ENCODE measurements around the gene FFAR2. TPM values are rescaled to one million over a fixed set of nuclear protein-coding genes. Genes with fewer than 3 reads are reported as not detected.

FFAR2 gene
- total and polyA plus RNA-seq, 4 donors = 0.25 to 0.84 (median 0.47) TPM

DNA sequence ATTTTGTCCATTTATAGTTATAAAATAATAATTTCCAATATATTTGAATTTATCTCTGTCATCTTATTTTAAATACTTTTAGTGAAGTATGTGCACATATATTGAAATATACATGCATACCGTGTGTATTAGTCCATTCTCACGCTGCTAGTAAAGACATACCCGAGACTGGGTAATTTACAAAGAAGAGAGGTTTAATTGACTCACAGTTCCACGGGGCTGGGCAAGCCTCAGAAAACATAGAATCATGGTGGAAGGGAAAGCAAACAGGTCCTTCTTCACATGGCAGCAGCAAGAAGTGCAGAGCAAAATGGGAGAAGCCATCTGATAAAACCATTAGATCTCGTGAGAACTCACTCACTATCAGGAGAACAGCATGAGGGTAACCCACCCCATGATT lies 37.6 kb upstream of the FFAR2 start:
- H3K9ac ChIP-seq (ENCODE audit: low read depth in 1 of 2, low read length in 2 of 2) = no peak overlapping the region
- H3K9me3 ChIP-seq (ENCODE audit: control insufficient read depth in 4 of 4, low read length in 3 of 4) = no peaks in the 10 kb centered on the region

DNA sequence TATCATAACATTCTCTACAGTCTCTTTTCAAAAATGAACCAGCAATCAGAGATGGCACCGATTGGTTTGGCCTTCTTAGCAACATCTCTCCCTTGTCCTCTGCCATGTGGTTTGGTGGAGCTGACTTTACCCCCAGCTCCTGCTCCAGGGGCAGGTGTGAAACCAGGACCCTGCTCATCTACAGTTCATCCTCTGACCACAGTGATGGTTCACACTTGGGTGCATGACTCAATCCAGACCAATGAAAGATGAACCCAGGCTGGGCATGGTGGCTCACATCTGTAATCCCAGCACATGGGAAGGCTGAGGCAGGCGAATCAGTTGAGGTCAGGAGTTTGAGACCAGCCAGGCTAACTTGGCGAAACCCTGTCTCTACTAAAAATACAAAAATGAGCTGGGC lies 33.6 kb upstream of the FFAR2 start:
- Histone ChIP-seq H3K9ac (ENCODE audit: low read depth in 1 of 2, low read length in 2 of 2) (no peak overlapping the region), H3K9me3 (ENCODE audit: control insufficient read depth in 4 of 4, low read length in 3 of 4) (no peaks in the 10 kb centered on the region), H3K4me3 (ENCODE audit: low read depth in 1 of 3, low read length in 3 of 3) (no peak overlapping the region), H3K27me3 (ENCODE audit: control insufficient read depth in 4 of 4, insufficient read depth in 4 of 4, low read length in 3 of 4) (no peaks in the 10 kb centered on the region), H3K36me3 (ENCODE audit: control insufficient read depth in 4 of 4, insufficient read depth in 3 of 4, low read depth in 1 of 4, low read length in 3 of 4) (no peaks in the 10 kb centered on the region), H3K4me1 (ENCODE audit: control insufficient read depth in 4 of 4, insufficient read depth in 4 of 4, low read length in 3 of 4) (no peaks in the 10 kb centered on the region), H3K27ac (ENCODE audit: low read depth in 1 of 2, low read length in 2 of 2) (no peak overlapping the region)
- WGBS = 92% methylated on average over 3 of the region's 3 CpGs
- no peak for DNase-seq (ENCODE audit: low spot score)
- TF ChIP-seq RAD21 (IDR thresholded peaks at IDR 0.05) (no peak), HNF4G (IDR thresholded peaks at IDR 0.05) (no peak), SP1 (IDR thresholded peaks at IDR 0.05) (no peak), RXRA (IDR thresholded peaks at IDR 0.05) (no peak), EGR1 (IDR thresholded peaks at IDR 0.05; ENCODE audit: low read depth in 2 of 2) (no peak), FOXA2 (IDR thresholded peaks at IDR 0.05) (no peak), FOXA1 (IDR thresholded peaks at IDR 0.05) (no peak), JUND (IDR thresholded peaks at IDR 0.05) (no peak), YY1 (IDR thresholded peaks at IDR 0.05) (no peak)
- TF ChIP-seq, protein P1, sequence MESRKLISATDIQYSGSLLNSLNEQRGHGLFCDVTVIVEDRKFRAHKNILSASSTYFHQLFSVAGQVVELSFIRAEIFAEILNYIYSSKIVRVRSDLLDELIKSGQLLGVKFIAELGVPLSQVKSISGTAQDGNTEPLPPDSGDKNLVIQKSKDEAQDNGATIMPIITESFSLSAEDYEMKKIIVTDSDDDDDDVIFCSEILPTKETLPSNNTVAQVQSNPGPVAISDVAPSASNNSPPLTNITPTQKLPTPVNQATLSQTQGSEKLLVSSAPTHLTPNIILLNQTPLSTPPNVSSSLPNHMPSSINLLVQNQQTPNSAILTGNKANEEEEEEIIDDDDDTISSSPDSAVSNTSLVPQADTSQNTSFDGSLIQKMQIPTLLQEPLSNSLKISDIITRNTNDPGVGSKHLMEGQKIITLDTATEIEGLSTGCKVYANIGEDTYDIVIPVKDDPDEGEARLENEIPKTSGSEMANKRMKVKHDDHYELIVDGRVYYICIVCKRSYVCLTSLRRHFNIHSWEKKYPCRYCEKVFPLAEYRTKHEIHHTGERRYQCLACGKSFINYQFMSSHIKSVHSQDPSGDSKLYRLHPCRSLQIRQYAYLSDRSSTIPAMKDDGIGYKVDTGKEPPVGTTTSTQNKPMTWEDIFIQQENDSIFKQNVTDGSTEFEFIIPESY (IDR thresholded peaks at IDR 0.05) = no peak
- TF ChIP-seq, protein P2, sequence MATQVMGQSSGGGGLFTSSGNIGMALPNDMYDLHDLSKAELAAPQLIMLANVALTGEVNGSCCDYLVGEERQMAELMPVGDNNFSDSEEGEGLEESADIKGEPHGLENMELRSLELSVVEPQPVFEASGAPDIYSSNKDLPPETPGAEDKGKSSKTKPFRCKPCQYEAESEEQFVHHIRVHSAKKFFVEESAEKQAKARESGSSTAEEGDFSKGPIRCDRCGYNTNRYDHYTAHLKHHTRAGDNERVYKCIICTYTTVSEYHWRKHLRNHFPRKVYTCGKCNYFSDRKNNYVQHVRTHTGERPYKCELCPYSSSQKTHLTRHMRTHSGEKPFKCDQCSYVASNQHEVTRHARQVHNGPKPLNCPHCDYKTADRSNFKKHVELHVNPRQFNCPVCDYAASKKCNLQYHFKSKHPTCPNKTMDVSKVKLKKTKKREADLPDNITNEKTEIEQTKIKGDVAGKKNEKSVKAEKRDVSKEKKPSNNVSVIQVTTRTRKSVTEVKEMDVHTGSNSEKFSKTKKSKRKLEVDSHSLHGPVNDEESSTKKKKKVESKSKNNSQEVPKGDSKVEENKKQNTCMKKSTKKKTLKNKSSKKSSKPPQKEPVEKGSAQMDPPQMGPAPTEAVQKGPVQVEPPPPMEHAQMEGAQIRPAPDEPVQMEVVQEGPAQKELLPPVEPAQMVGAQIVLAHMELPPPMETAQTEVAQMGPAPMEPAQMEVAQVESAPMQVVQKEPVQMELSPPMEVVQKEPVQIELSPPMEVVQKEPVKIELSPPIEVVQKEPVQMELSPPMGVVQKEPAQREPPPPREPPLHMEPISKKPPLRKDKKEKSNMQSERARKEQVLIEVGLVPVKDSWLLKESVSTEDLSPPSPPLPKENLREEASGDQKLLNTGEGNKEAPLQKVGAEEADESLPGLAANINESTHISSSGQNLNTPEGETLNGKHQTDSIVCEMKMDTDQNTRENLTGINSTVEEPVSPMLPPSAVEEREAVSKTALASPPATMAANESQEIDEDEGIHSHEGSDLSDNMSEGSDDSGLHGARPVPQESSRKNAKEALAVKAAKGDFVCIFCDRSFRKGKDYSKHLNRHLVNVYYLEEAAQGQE (IDR thresholded peaks at IDR 0.05) = no peak

More for the DNA sequence above, 37.6 kb upstream of the FFAR2 start:
- TF ChIP-seq, protein P2 (IDR thresholded peaks at IDR 0.05) = no peak
- TF ChIP-seq FOXA2 (IDR thresholded peaks at IDR 0.05) = no peak
- TF ChIP-seq, protein P3, sequence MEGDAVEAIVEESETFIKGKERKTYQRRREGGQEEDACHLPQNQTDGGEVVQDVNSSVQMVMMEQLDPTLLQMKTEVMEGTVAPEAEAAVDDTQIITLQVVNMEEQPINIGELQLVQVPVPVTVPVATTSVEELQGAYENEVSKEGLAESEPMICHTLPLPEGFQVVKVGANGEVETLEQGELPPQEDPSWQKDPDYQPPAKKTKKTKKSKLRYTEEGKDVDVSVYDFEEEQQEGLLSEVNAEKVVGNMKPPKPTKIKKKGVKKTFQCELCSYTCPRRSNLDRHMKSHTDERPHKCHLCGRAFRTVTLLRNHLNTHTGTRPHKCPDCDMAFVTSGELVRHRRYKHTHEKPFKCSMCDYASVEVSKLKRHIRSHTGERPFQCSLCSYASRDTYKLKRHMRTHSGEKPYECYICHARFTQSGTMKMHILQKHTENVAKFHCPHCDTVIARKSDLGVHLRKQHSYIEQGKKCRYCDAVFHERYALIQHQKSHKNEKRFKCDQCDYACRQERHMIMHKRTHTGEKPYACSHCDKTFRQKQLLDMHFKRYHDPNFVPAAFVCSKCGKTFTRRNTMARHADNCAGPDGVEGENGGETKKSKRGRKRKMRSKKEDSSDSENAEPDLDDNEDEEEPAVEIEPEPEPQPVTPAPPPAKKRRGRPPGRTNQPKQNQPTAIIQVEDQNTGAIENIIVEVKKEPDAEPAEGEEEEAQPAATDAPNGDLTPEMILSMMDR (IDR thresholded peaks at IDR 0.05; ENCODE audit: low read depth, low read length, missing input control) = no peak
- no peak for TF ChIP-seq YY1 (IDR thresholded peaks at IDR 0.05)
- TF ChIP-seq GABPA (IDR thresholded peaks at IDR 0.05 in 1 of 2, conservative IDR thresholded peaks at IDR 0.05 in 1 of 2) = no peak
- TF ChIP-seq JUND (IDR thresholded peaks at IDR 0.05) = no peak
- TF ChIP-seq, protein P1 (IDR thresholded peaks at IDR 0.05) = no peak
- TF ChIP-seq SP1 (IDR thresholded peaks at IDR 0.05) = no peak
- TF ChIP-seq HNF4A (conservative IDR thresholded peaks at IDR 0.05) = no peak
- TF ChIP-seq HNF4G (IDR thresholded peaks at IDR 0.05) = no peak
- no peak for TF ChIP-seq RAD21 (IDR thresholded peaks at IDR 0.05)
- no peak overlapping the region for H3K27ac ChIP-seq (ENCODE audit: low read depth in 1 of 2, low read length in 2 of 2)
- no peak for DNase-seq (ENCODE audit: low spot score)
- H3K27me3 ChIP-seq (ENCODE audit: control insufficient read depth in 4 of 4, insufficient read depth in 4 of 4, low read length in 3 of 4) = peaks cover 0 to 2% (median 0%) of the 10 kb centered on the region in 4 donors
- no peaks in the 10 kb centered on the region for H3K4me1 ChIP-seq (ENCODE audit: control insufficient read depth in 4 of 4, insufficient read depth in 4 of 4, low read length in 3 of 4)
- H3K36me3 ChIP-seq (ENCODE audit: control insufficient read depth in 4 of 4, insufficient read depth in 3 of 4, low read depth in 1 of 4, low read length in 3 of 4) = no peaks in the 10 kb centered on the region
- WGBS = 92% methylated on average over 5 of the region's 5 CpGs
- H3K4me3 ChIP-seq (ENCODE audit: low read depth in 1 of 3, low read length in 3 of 3) = no peak overlapping the region
